Mucosa of stomach (tissue), 1 donor: Measurements from ENCODE around the gene KLRF1.

Experiments
- H3K27me3 ChIP-seq: one replicate; pipeline ENCODE4 v1.7.0; 2013; ENCODE audit warnings: mild to moderate bottlenecking, low read length; ENCODE audit not compliant: control insufficient read depth, insufficient read depth
- H3K36me3 ChIP-seq: one replicate; pipeline ENCODE4 v1.7.0; 2013; ENCODE audit warnings: low read length; ENCODE audit not compliant: control insufficient read depth, insufficient read depth
- H3K4me1 ChIP-seq: one replicate; pipeline ENCODE4 v1.7.0; 2013; ENCODE audit warnings: mild to moderate bottlenecking, low read length; ENCODE audit not compliant: control insufficient read depth, insufficient read depth
- H3K4me3 ChIP-seq: one replicate; pipeline ENCODE4 v1.7.0; 2013; ENCODE audit warnings: low read length
- H3K9ac ChIP-seq: one replicate; pipeline ENCODE4 v1.7.0; 2013; ENCODE audit warnings: mild to moderate bottlenecking, low read length, moderate library complexity
- H3K9me3 ChIP-seq: one replicate; pipeline ENCODE4 v1.7.0; 2013; ENCODE audit warnings: mild to moderate bottlenecking, low read length, moderate library complexity; ENCODE audit not compliant: control insufficient read depth
- donor health status: Pancreatic carcinoma.

The KLRF1 gene

GRCh38 chr12:9881246-9881645 is 54.0 kb downstream of the KLRF1 start, which contains the start of gene KLRF2:
Gene KLRF2 (plus strand): TSS chr12:9881489. CDS start chr12:9881596, 107 bp downstream.
- no peaks in the 10 kb centered on the region for H3K36me3 ChIP-seq
- no peaks in the 10 kb centered on the region for H3K9me3 ChIP-seq
- no peak within 1 kb of the TSS for H3K9ac ChIP-seq
- no peak within 1 kb of the TSS for H3K4me3 ChIP-seq
- no peaks in the 10 kb centered on the region for H3K4me1 ChIP-seq
- no peaks in the 10 kb centered on the region for H3K27me3 ChIP-seq

- H3K36me3 ChIP-seq: no peaks in the 10 kb centered on the region
- H3K4me1 ChIP-seq: no peaks in the 10 kb centered on the region
- no peaks in the 10 kb centered on the region for H3K9me3 ChIP-seq
- no peak overlapping the region for H3K9ac ChIP-seq
- no peak overlapping the region for H3K4me3 ChIP-seq
- H3K27me3 ChIP-seq: no peaks in the 10 kb centered on the region
These were observed 54.7 kb downstream of the KLRF1 start for GRCh38 chr12:9881988-9882387.

GRCh38 chr12:9883175-9883574 is 55.9 kb downstream of the KLRF1 start:
- Histone ChIP-seq H3K36me3 (no peaks in the 10 kb centered on the region), H3K27me3 (no peaks in the 10 kb centered on the region), H3K4me1 (no peaks in the 10 kb centered on the region), H3K9me3 (no peaks in the 10 kb centered on the region), H3K9ac (no peak overlapping the region), H3K4me3 (no peak overlapping the region)

GRCh38 chr12:9888665-9889273 is 61.5 kb downstream of the KLRF1 start:
- H3K9me3 ChIP-seq: no peaks in the 10 kb centered on the region
- no peaks in the 10 kb centered on the region for H3K36me3 ChIP-seq
- no peak overlapping the region for H3K4me3 ChIP-seq
- peaks cover 6% of the 10 kb centered on the region for H3K4me1 ChIP-seq
- H3K27me3 ChIP-seq: no peaks in the 10 kb centered on the region
- H3K9ac ChIP-seq: no peak overlapping the region
